ENCODE measurements around the gene C15orf62.
A peak's percentile ranks its signal among the peaks of the same experiment; 100 is the strongest.

DNA sequence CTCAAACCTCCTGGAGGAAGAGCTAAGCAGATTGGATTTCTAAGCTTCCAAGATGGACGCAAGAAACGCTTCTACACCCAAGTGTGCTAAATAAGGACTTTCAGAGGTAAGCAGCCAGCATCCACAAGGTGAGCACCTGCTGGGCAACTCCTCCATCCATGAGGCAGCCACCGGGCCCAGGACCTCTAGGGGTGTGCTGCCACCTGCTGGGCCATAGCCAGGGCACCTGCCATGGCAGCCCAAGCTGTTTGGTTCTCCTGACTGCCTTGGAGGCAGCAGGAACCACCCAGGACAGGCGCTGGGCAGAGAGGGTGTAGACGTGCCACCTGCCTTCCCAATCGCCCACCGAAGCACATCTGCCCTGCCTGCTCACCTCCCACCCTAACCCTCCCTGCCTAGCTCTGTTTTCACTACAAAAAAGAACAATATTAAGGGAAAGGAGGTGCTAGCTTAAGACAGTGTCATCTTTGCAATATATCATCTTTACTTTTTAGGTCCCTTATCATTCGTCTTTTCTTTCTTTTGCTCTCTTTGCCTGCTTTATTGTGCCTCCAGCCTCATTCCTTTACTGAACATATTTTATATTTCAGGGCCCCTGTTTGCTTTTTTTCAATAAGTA lies 12.9 kb downstream of the C15orf62 start:
- TF ChIP-seq, protein P1, sequence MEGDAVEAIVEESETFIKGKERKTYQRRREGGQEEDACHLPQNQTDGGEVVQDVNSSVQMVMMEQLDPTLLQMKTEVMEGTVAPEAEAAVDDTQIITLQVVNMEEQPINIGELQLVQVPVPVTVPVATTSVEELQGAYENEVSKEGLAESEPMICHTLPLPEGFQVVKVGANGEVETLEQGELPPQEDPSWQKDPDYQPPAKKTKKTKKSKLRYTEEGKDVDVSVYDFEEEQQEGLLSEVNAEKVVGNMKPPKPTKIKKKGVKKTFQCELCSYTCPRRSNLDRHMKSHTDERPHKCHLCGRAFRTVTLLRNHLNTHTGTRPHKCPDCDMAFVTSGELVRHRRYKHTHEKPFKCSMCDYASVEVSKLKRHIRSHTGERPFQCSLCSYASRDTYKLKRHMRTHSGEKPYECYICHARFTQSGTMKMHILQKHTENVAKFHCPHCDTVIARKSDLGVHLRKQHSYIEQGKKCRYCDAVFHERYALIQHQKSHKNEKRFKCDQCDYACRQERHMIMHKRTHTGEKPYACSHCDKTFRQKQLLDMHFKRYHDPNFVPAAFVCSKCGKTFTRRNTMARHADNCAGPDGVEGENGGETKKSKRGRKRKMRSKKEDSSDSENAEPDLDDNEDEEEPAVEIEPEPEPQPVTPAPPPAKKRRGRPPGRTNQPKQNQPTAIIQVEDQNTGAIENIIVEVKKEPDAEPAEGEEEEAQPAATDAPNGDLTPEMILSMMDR (IDR thresholded peaks at IDR 0.05) = peak; percentile 16 to 59 (median 48)
- no peak for TF ChIP-seq POLR2A (IDR thresholded peaks at IDR 0.05)

Data from heart left ventricle (tissue), 13 donors.